Endothelial cell of umbilical vein (primary cell): ENCODE results near the gene TTYH2. TPM values are rescaled to one million over a fixed set of nuclear protein-coding genes. Genes with fewer than 3 reads are reported as not detected.

Experiments
- BruUV-seq: library from RNA; stranded (reverse); fragments of 400-500 nt; replicated peaks from 2 replicates; lab custom pipeline; 2021; lab: Mats Ljungman, UMichigan
- CTCF ChIA-PET: fragments of 300-600, 350-600 bp; sonication (Branson Sonifier 250); formaldehyde crosslinking; loops from one replicate; lab custom pipeline; 2021; ENCODE audit warnings: antibody characterized with exemption, inconsistent platforms; lab: Charles Lee
- POLR2A ChIA-PET: fragments of 300-600, 350-600 bp; sonication (Branson Sonifier 250); formaldehyde crosslinking; loops from one replicate; lab custom pipeline; 2021; ENCODE audit warnings: antibody characterized with exemption, inconsistent platforms; lab: Charles Lee
- DNase-seq: peaks from one replicate; pipeline ENCODE4 v3.0.0-alpha.2; 2011; ENCODE audit warnings: low read depth, low spot score
- FAIRE-seq: peaks from 2 replicates; lab custom pipeline; 2011; peaks lifted over from hg19 to GRCh38; lab: Jason Lieb, UNC
- H2AFZ ChIP-seq: 2 replicates; pipeline ENCODE4 v1.6.0; 2012; ENCODE audit warnings: low read depth, low read length, control low read depth, inconsistent platforms
- H3K27ac ChIP-seq: 2 replicates; pipeline ENCODE4 v1.5.1; 2011; ENCODE audit warnings: low read depth, mild to moderate bottlenecking, control low read depth, low read length, moderate library complexity; ENCODE audit not compliant: insufficient read depth
- H3K27me3 ChIP-seq, 2 experiments: 2 replicates each; pipeline versions ENCODE4 v1.6.0 to v1.6.1; 2011; ENCODE audit warnings: low read length in 2 of 2, mixed read lengths in 1 of 2; ENCODE audit not compliant: control insufficient read depth in 2 of 2, insufficient read depth in 2 of 2
- H3K36me3 ChIP-seq, 2 experiments: 2 replicates in 1 of 2; 3 replicates in 1 of 2; pipeline ENCODE4 v1.5.1; 2011; ENCODE audit warnings: low read length in 2 of 2, mild to moderate bottlenecking in 1 of 2, moderate library complexity in 1 of 2; ENCODE audit not compliant: control insufficient read depth in 2 of 2, insufficient read depth in 2 of 2; ENCODE audit errors: extremely low read depth in 1 of 2
- H3K4me1 ChIP-seq: 3 replicates; pipeline ENCODE4 v1.5.1; 2011; ENCODE audit warnings: mild to moderate bottlenecking, low read length; ENCODE audit not compliant: control insufficient read depth, insufficient read depth; ENCODE audit errors: extremely low read depth
- H3K4me2 ChIP-seq: 2 replicates; pipeline ENCODE4 v1.6.1; 2011; ENCODE audit warnings: low read length, control low read depth, mixed read lengths; ENCODE audit not compliant: insufficient read depth
- H3K4me3 ChIP-seq, 3 experiments: fragments of 200-600 bp in 1 of 3; sonication (generic), shearing (Covaris generic) in 1 of 3; replicated peaks in 1 of 3; 2 replicates each; pipeline ENCODE4 v1.5.1; 2011 to 2016; ENCODE audit warnings: control low read depth in 3 of 3, low read length in 3 of 3, mild to moderate bottlenecking in 2 of 3, inconsistent platforms in 1 of 3, low read depth in 1 of 3, moderate library complexity in 1 of 3; ENCODE audit not compliant: insufficient read depth in 1 of 3
- H3K79me2 ChIP-seq: 2 replicates; pipeline ENCODE4 v1.6.0; 2012; ENCODE audit warnings: low read length, inconsistent platforms; ENCODE audit not compliant: control insufficient read depth, insufficient read depth
- H3K9ac ChIP-seq: replicated peaks from 2 replicates; pipeline ENCODE3; 2011; ENCODE audit warnings: low read length, control low read depth; ENCODE audit not compliant: insufficient read depth; ENCODE audit errors: extremely low read depth
- H3K9me1 ChIP-seq: replicated peaks from 3 replicates; pipeline ENCODE4 v1.6.0; 2011; ENCODE audit warnings: mild to moderate bottlenecking, low read length; ENCODE audit not compliant: control insufficient read depth, insufficient read depth; ENCODE audit errors: extremely low read depth
- H3K9me3 ChIP-seq: replicated peaks from 2 replicates; pipeline ENCODE4 v1.5.1; 2012; ENCODE audit warnings: low read length, inconsistent platforms; ENCODE audit not compliant: control insufficient read depth, insufficient read depth
- H4K20me1 ChIP-seq: replicated peaks from 2 replicates; pipeline ENCODE3; 2011; ENCODE audit warnings: mild to moderate bottlenecking, low read length; ENCODE audit not compliant: control insufficient read depth, insufficient read depth; ENCODE audit errors: extremely low read depth
- CTCF ChIP-seq, 2 donors: IDR thresholded peaks; 1 replicate in 1 of 2; 2 replicates in 1 of 2; pipeline ENCODE4 v1.5.1; 2011; ENCODE audit warnings: low read length in 2 of 2, mild to moderate bottlenecking in 2 of 2, moderate library complexity in 2 of 2, control low read depth in 1 of 2, inconsistent platforms in 1 of 2, low read depth in 1 of 2; ENCODE audit not compliant: insufficient read depth in 1 of 2; ENCODE audit errors: extremely low read depth in 1 of 2
- EZH2 ChIP-seq: IDR thresholded peaks from 2 replicates; pipeline ENCODE4 v1.6.1; 2012; ENCODE audit warnings: borderline replicate concordance, low read depth, mild to moderate bottlenecking, moderate library complexity, low read length, inconsistent platforms; ENCODE audit not compliant: severe bottlenecking
- FOS ChIP-seq: IDR thresholded peaks from 2 replicates; pipeline ENCODE4 v1.6.1; 2011; ENCODE audit warnings: mild to moderate bottlenecking, low read length, moderate library complexity, borderline replicate concordance; ENCODE audit not compliant: insufficient read depth
- GATA2 ChIP-seq: IDR thresholded peaks from 2 replicates; pipeline ENCODE4 v1.7.0; 2011; ENCODE audit warnings: low read depth, mild to moderate bottlenecking, moderate library complexity, mixed read lengths, low read length; ENCODE audit not compliant: insufficient read length, insufficient read depth
- JUN ChIP-seq: IDR thresholded peaks from 2 replicates; pipeline ENCODE4 v1.6.1; 2011; ENCODE audit warnings: borderline replicate concordance, low read depth; ENCODE audit not compliant: insufficient read length, insufficient read depth
- MAX ChIP-seq: IDR thresholded peaks from 2 replicates; pipeline ENCODE4 v1.6.1; 2011; ENCODE audit not compliant: insufficient read depth, insufficient read length
- MYC ChIP-seq: IDR thresholded peaks from one replicate; pipeline ENCODE4 v1.6.1; 2011; ENCODE audit warnings: mild to moderate bottlenecking, low read depth, low read length
- POLR2A ChIP-seq: IDR thresholded peaks from 2 replicates; pipeline ENCODE4 v1.6.1; 2012; ENCODE audit warnings: low read depth, mild to moderate bottlenecking, control low read depth, low read length
- POLR2AphosphoS5 ChIP-seq: IDR thresholded peaks from 2 replicates; pipeline ENCODE4 v1.6.1; 2012; ENCODE audit warnings: low read depth, mild to moderate bottlenecking, control low read depth, low read length, moderate library complexity; ENCODE audit not compliant: insufficient read depth
- dilution Hi-C: fragments of 300-500 bp; cut with MboI; formaldehyde crosslinking; loops from one replicate; pipeline ENCODE4 v1.15.0; 2019; ENCODE audit warnings: low sequenced_read_pairs; ENCODE audit not compliant: extremely low pct_ligation_motif_present
- intact Hi-C: fragments of 100-400 bp; cut with micrococcal nuclease; formaldehyde crosslinking; loops from one replicate; pipeline ENCODE4 v1.10.0; 2022
- polyA plus RNA-seq, 4 experiments: library from polyadenylated mRNA; depleted of rRNA in 3 of 4; stranded (reverse) in 3 of 4; unstranded in 1 of 4; fragments of >200 nt; gene quantifications; 2 replicates each; pipeline versions ENCODE4 v1.2.1 to v1.2.3, GENCODE V29; 2011 to 2012; ENCODE audit warnings: missing spikeins in 1 of 4
- total RNA-seq: library from RNA; stranded (reverse); gene quantifications from 2 replicates; pipeline ENCODE4 v1.2.3, GENCODE V29; 2021

TTYH2 gene
- total and polyA plus RNA-seq, 2 donors (not counting 3 experiments of a cell fraction or from before 2014, with no cell fraction given): 0.75 to 2.0 TPM

GRCh38 chr17:74183411-74183810 is 30.0 kb upstream of the TTYH2 start:
- H4K20me1 ChIP-seq: no peaks in the 10 kb centered on the region
- FAIRE-seq (no peak), DNase-seq (no peak)
- CTCF ChIA-PET: interaction anchor here (0.7 kb wide), 1 partner anchor 16 kb away, joined by 3 read pairs; no protein-coding TSS in a partner anchor
- no peaks in the 10 kb centered on the region for H3K79me2 ChIP-seq
- no peak overlapping the region for H3K9ac ChIP-seq
- H3K9me1 ChIP-seq: no peaks in the 10 kb centered on the region
- no TSS peak for BruUV-seq
- H3K4me1 ChIP-seq: no peaks in the 10 kb centered on the region
- H2AFZ ChIP-seq: no peak overlapping the region
- dilution Hi-C loops (no loop called here), intact Hi-C loops (no loop called here)
- no peaks in the 10 kb centered on the region for H3K9me3 ChIP-seq
- POLR2A ChIA-PET: no interaction called here
- no peak overlapping the region for H3K4me2 ChIP-seq
- TF ChIP-seq GATA2: no peak
- no peaks in the 10 kb centered on the region for H3K27me3 ChIP-seq
- no peaks in the 10 kb centered on the region for H3K36me3 ChIP-seq
- no peak overlapping the region for H3K4me3 ChIP-seq
- no peak overlapping the region for H3K27ac ChIP-seq

- dilution Hi-C loops (no loop called here), intact Hi-C loops (no loop called here)
- DNase-seq (no peak), FAIRE-seq (no peak)
- Histone ChIP-seq H3K4me1 (no peaks in the 10 kb centered on the region), H3K27me3 (no peaks in the 10 kb centered on the region), H3K4me3 (no peak overlapping the region), H3K4me2 (no peak overlapping the region), H4K20me1 (no peaks in the 10 kb centered on the region), H3K9me1 (no peaks in the 10 kb centered on the region), H3K9me3 (no peaks in the 10 kb centered on the region), H3K79me2 (no peaks in the 10 kb centered on the region), H3K36me3 (no peaks in the 10 kb centered on the region), H2AFZ (no peak overlapping the region), H3K9ac (no peak overlapping the region), H3K27ac (no peak overlapping the region)
- no TSS peak for BruUV-seq
- POLR2A ChIA-PET: no interaction called here
- CTCF ChIA-PET: interaction anchor here (0.9 kb wide), 1 partner anchor 14 kb away, joined by 5 read pairs; no protein-coding TSS in a partner anchor
- no peak for TF ChIP-seq MAX
- no peak for TF ChIP-seq FOS
- TF ChIP-seq GATA2: no peak
- no peak for TF ChIP-seq EZH2
- TF ChIP-seq POLR2AphosphoS5: no peak
- no peak for TF ChIP-seq CTCF (IDR thresholded peaks at IDR 0.05; ENCODE audit: extremely low read depth in 1 of 2, insufficient read depth in 1 of 2, low read depth in 1 of 2, low read length in 2 of 2)
- TF ChIP-seq MYC: no peak
- no peak for TF ChIP-seq POLR2A
- TF ChIP-seq JUN: no peak
Observed at GRCh38 chr17:74185571-74186185, 27.7 kb upstream of the TTYH2 start.
